Karpas-422 (cell line): Measurements from ENCODE around the gene SLC25A51. TPM values are rescaled to one million over a fixed set of nuclear protein-coding genes. Genes with fewer than 3 reads are reported as not detected.

ENCODE experiments used
- DNase-seq: peaks from one replicate; pipeline ENCODE4 v3.0.0-alpha.2; 2015
- H2AFZ ChIP-seq: fragments of 200-600 bp; sonication (generic); 2 replicates; pipeline ENCODE4 v1.6.1; 2014; ENCODE audit warnings: antibody characterized with exemption, low read length, mixed read lengths
- H3K27ac ChIP-seq: fragments of 200-600 bp; sonication (generic); 2 replicates; pipeline ENCODE4 v1.5.1; 2014; ENCODE audit warnings: mild to moderate bottlenecking, low read length, moderate library complexity
- H3K27me3 ChIP-seq: fragments of 200-600 bp; sonication (generic); 2 replicates; pipeline ENCODE4 v1.6.1; 2014; ENCODE audit warnings: low read length, mixed read lengths
- H3K36me3 ChIP-seq: fragments of 200-600 bp; sonication (generic); 2 replicates; pipeline ENCODE4 v1.6.1; 2014; ENCODE audit warnings: low read length, mixed read lengths; ENCODE audit not compliant: insufficient read depth
- H3K4me1 ChIP-seq: fragments of 200-600 bp; sonication (generic); 2 replicates; pipeline ENCODE4 v1.6.1; 2014; ENCODE audit warnings: mild to moderate bottlenecking, low read length, mixed read lengths
- H3K4me2 ChIP-seq: fragments of 200-600 bp; sonication (generic); 2 replicates; pipeline ENCODE4 v1.6.1; 2014; ENCODE audit warnings: low read length, low read depth, mild to moderate bottlenecking; ENCODE audit not compliant: poor library complexity, severe bottlenecking
- H3K4me3 ChIP-seq: fragments of 200-600 bp; sonication (generic); 2 replicates; pipeline ENCODE4 v1.5.1; 2014; ENCODE audit warnings: mild to moderate bottlenecking, antibody characterized with exemption, low read length, mixed read lengths
- H3K79me2 ChIP-seq: fragments of 200-600 bp; sonication (generic); 2 replicates; pipeline ENCODE4 v1.6.1; 2014; ENCODE audit warnings: mild to moderate bottlenecking, low read length, mixed read lengths
- H3K9ac ChIP-seq: fragments of 200-600 bp; sonication (generic); 2 replicates; pipeline ENCODE4 v1.6.0; 2014; ENCODE audit warnings: low read length
- H3K9me2 ChIP-seq: fragments of 200-600 bp; sonication (generic), shearing (Covaris generic); replicated peaks from 2 replicates; pipeline ENCODE4 v1.6.0; 2014; ENCODE audit warnings: mild to moderate bottlenecking, low read length, moderate library complexity; ENCODE audit not compliant: insufficient read depth
- H3K9me3 ChIP-seq: fragments of 300-700, 200-600 bp; sonication (generic); 2 replicates; pipeline ENCODE4 v1.6.1; 2014; ENCODE audit warnings: low read length, mixed read lengths
- H4K20me1 ChIP-seq: fragments of 200-600 bp; sonication (generic); 2 replicates; pipeline ENCODE4 v1.6.1; 2014; ENCODE audit warnings: mild to moderate bottlenecking, antibody characterized with exemption, low read length, low read depth; ENCODE audit not compliant: insufficient read depth
- total RNA-seq: library from RNA; depleted of rRNA; stranded (reverse); fragments of >200 nt; shearing (Covaris generic); gene quantifications from 2 replicates; pipeline ENCODE4 v1.2.3, GENCODE V29; 2014; ENCODE audit warnings: low replicate concordance

Gene SLC25A51
- total RNA-seq, 1 experiment from 2014 or later: 44.2 TPM

DNA sequence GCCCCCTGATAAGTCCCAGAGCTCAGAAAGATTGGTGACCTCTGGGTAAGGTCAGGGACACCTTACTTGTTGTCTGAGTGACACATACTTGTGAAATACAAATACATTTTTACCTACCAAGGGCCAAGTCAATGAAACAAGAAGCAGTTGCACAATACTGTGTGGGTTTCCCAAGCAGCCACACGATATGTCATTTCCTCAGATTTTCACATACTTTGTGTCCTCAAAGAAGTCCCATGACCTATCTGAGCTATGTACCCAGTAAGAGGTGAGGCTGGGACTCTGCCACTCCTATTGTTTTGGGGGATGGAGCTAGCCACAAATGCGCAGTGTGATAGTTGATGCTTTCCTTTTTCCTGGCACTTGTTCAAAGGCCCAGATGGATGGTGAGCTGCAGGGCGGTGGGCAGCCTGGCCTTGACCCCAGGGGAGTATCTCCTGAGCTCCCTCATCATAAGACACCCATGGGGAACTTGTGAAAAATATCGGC is 4.8 kb upstream of the SLC25A51 start:
- H3K79me2 ChIP-seq: no peaks in the 10 kb centered on the region; the same call in 1 of the 2 replicates
- no peaks in the 10 kb centered on the region for H3K9me3 ChIP-seq
- no peaks in the 10 kb centered on the region for H4K20me1 ChIP-seq
- H3K36me3 ChIP-seq: no peaks in the 10 kb centered on the region
- peaks cover 31% of the 10 kb centered on the region for H3K4me1 ChIP-seq
- H3K9ac ChIP-seq: no peak overlapping the region
- H3K9me2 ChIP-seq: no peaks in the 10 kb centered on the region
- H3K27me3 ChIP-seq: no peaks in the 10 kb centered on the region
- DNase-seq: no peak
- no peak overlapping the region for H3K4me3 ChIP-seq
- H2AFZ ChIP-seq: no peak overlapping the region
- no peak overlapping the region for H3K4me2 ChIP-seq
- no peak overlapping the region for H3K27ac ChIP-seq

DNA sequence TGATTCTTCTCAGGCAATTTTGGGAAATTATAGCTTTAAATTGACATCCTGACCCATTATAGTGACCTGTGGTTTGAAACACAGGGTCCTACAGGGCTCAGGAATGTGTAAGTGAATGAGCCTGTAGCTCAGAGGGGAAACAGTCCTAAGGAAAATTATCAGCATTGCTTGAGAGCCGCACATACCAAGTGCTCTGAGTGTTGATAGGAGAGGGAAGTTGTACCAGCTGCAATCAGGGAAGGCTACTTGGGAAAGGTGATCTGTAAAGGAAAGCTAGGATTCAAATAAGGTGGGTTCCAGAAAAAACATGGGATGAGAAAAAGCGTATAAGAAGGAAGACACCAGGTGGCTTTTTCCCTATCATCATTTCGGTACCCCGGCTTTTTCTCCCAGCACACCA is 4.4 kb upstream of the SLC25A51 start:
- H3K9me3 ChIP-seq: no peaks in the 10 kb centered on the region
- H3K4me3 ChIP-seq: no peak overlapping the region
- no peak overlapping the region for H3K4me2 ChIP-seq
- peaks cover 4% of the 10 kb centered on the region for H3K79me2 ChIP-seq
- no peak overlapping the region for H2AFZ ChIP-seq
- H4K20me1 ChIP-seq: no peaks in the 10 kb centered on the region; the same call in 1 of the 2 replicates
- no peak for DNase-seq
- H3K4me1 ChIP-seq: peaks cover 28% of the 10 kb centered on the region
- no peaks in the 10 kb centered on the region for H3K27me3 ChIP-seq
- H3K27ac ChIP-seq: no peak overlapping the region
- no peak overlapping the region for H3K9ac ChIP-seq
- H3K36me3 ChIP-seq: no peaks in the 10 kb centered on the region
- no peaks in the 10 kb centered on the region for H3K9me2 ChIP-seq

DNA sequence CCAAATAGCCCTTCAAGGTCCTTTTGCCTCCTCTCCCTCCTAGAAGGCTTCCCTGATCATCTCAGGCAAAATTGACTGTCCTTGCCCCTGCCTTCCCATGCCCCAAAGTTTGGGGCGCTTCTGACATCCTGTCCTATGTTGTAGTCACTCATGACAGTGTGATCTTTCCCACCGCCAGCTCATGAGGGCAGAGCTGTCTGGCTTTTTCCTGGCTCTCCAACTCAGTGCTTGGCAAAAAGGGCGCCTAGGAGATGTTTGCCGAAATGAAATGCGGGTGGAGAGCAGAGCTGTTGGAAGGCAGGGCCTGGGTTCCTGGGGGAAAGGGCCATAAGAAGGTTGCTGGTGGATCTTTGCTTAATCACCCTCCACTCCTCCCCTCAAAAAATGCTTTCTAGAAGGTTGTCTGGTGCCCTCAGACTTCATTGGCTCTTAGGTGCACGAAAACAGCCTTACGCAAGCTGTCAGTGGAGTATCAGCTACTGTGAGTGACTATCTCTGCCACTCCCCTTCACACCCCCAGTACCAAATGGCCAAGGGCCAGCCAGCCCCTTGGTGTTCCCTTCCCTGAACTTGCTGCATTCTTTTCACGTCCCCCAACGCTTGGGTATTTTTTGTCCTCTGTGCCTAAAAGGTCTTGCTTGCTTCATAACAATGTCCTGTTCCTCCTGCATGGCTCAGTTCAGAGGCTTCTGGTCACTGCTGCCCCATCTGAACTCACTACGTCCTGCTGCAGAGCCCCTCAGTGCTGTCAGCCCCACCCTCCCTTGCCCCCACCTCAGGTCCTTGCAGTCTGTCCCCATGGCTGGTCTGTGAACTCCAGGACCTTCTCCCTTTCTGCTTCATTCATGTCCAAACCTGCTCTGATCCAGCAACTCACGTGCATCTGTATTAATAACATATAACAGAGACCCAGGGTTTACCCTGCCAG is 2.6 kb upstream of the SLC25A51 start:
- no peaks in the 10 kb centered on the region for H3K36me3 ChIP-seq
- H4K20me1 ChIP-seq: no peaks in the 10 kb centered on the region; the same call in 1 of the 2 replicates
- no peak overlapping the region for H3K4me2 ChIP-seq
- H3K4me3 ChIP-seq: no peak overlapping the region
- peaks cover 28% of the 10 kb centered on the region for H3K4me1 ChIP-seq
- no peak for DNase-seq
- H2AFZ ChIP-seq: no peak overlapping the region
- peaks cover 22% of the 10 kb centered on the region for H3K79me2 ChIP-seq
- H3K9me2 ChIP-seq: no peaks in the 10 kb centered on the region
- H3K9ac ChIP-seq: no peak overlapping the region
- no peak overlapping the region for H3K27ac ChIP-seq
- no peaks in the 10 kb centered on the region for H3K9me3 ChIP-seq
- H3K27me3 ChIP-seq: no peaks in the 10 kb centered on the region

GRCh38 chr9:37905776-37906175 is 1.8 kb upstream of the SLC25A51 start:
- no peak overlapping the region for H3K4me2 ChIP-seq
- DNase-seq: no peak
- H3K36me3 ChIP-seq: 0 out of 2 replicates have a peak, but pooled peaks cover 3% of the 10 kb centered on the region

GRCh38 chr9:37905131-37905505 is 1.2 kb upstream of the SLC25A51 start:
- no peaks in the 10 kb centered on the region for H3K9me2 ChIP-seq
- H3K27me3 ChIP-seq: no peaks in the 10 kb centered on the region
- peaks cover 26% of the 10 kb centered on the region for H3K4me1 ChIP-seq
- H3K27ac ChIP-seq: no peak overlapping the region
- H4K20me1 ChIP-seq: no peaks in the 10 kb centered on the region; the same call in 1 of the 2 replicates
- peaks cover 36% of the 10 kb centered on the region for H3K79me2 ChIP-seq
- H2AFZ ChIP-seq: no peak overlapping the region
- 0 out of 2 replicates have a peak, but pooled peaks cover 3% of the 10 kb centered on the region for H3K36me3 ChIP-seq
- peak overlapping the region; percentile 79; the same call in 1 of the 2 replicates for H3K4me3 ChIP-seq
- H3K9me3 ChIP-seq: no peaks in the 10 kb centered on the region
- peak overlapping the region; percentile 88 for H3K9ac ChIP-seq
- DNase-seq: no peak
- peak overlapping the region; percentile 72 for H3K4me2 ChIP-seq

More at GRCh38 chr9:37905776-37906175, 1.8 kb upstream of the SLC25A51 start:
- Histone ChIP-seq H3K4me1 (peaks cover 26% of the 10 kb centered on the region), H3K79me2 (peaks cover 30% of the 10 kb centered on the region), H3K4me3 (no peak overlapping the region), H3K9me2 (no peaks in the 10 kb centered on the region), H2AFZ (no peak overlapping the region), H4K20me1 (no peaks in the 10 kb centered on the region; the same call in 1 of the 2 replicates), H3K9ac (no peak overlapping the region), H3K9me3 (no peaks in the 10 kb centered on the region), H3K27ac (no peak overlapping the region), H3K27me3 (no peaks in the 10 kb centered on the region)

DNA sequence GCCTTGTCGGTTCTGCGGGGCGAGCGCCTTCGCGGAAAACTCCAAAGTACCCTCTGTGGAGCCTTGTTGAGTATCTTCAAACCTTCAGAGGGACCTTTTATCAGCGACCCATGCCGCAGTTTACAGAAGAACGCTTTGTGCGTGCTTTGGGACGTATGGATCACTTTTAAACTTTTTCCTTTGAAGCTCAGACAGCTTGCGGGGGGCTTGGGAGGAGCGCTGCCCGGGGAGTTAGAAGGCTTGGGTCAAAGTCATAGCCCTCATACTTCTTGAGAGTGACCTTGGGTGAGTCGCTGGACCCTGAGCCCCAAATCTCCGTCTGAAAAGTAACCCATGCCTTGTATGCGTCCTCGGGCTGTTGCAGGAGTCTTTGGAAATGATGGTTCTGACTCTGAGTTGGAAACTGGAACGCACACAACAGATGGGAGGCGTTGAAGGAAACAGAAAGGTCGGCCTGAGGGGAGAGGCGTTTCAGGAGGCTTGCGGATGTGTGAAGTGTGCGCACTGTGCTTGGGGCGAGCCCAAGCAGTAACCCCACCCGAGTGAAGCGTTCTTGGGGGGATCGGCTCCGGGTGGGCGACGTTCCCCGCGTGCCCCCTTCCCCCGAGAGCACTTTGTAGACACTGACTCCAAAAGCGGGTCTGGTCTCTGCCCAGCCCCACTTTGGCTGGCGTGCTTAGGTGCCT is 661 bp upstream of the SLC25A51 start:
- no peak overlapping the region for H3K27ac ChIP-seq
- peak overlapping the region; percentile 72 for H3K4me2 ChIP-seq
- peak overlapping the region; percentile 40; the same call in 1 of the 2 replicates for H2AFZ ChIP-seq
- H3K4me3 ChIP-seq: peak overlapping the region; percentile 79
- H3K9me3 ChIP-seq: no peaks in the 10 kb centered on the region
- no peaks in the 10 kb centered on the region for H3K9me2 ChIP-seq
- no peak for DNase-seq
- no peaks in the 10 kb centered on the region; the same call in 1 of the 2 replicates for H4K20me1 ChIP-seq
- 0 out of 2 replicates have a peak, but pooled peaks cover 3% of the 10 kb centered on the region for H3K36me3 ChIP-seq
- peaks cover 26% of the 10 kb centered on the region for H3K4me1 ChIP-seq
- peak overlapping the region; percentile 88 for H3K9ac ChIP-seq
- peaks cover 36% of the 10 kb centered on the region for H3K79me2 ChIP-seq
- no peaks in the 10 kb centered on the region for H3K27me3 ChIP-seq

DNA sequence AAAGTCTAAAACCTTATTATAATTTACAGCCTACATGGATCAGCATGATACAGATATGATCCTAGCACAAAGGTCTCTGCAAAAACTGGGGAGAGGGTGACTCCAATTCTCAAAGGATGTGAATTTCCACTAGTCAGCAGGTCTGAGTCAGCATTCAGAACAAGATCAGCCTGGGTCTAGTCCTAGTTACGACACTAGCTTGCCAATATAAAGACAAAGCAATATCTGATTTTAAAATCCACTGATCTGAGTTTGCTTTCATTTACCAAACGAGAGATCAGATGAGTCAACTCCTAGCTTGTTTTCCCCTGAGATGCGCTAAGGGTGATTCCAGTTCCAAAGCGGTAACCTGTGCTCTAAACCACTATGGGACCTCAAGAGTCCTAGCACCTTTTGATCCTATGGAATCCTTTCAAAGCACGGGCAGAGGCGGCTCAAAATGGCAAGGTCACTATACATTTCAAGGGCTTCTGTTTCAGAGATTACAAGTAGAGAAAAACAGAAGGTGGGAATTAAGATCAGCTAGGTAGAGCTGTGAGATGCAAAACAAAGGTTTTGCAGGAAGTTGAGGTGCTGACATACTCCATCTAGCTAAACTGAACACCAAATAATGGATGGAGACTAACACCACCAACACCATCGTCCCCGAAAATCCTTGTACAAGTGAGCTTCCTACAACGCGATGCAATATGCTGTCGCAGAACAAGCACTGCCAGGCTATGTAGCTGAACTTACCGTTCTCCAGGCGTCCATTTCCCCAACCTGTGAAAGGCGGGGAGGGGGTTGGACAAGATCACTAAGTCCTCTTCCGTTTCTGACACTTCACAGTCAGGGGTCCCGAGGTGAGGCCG is 906 bp downstream of the SLC25A51 start:
- Histone ChIP-seq H3K36me3 (peaks cover 8% of the 10 kb centered on the region; the same call in 1 of the 2 replicates), H3K9me2 (no peaks in the 10 kb centered on the region), H3K27ac (peak overlapping the region; percentile 27; the same call in 1 of the 2 replicates), H4K20me1 (no peaks in the 10 kb centered on the region; the same call in 1 of the 2 replicates), H3K4me3 (peak overlapping the region; percentile 79), H3K9me3 (no peaks in the 10 kb centered on the region), H3K4me2 (peak overlapping the region; percentile 72), H3K27me3 (no peaks in the 10 kb centered on the region), H3K79me2 (peaks cover 40% of the 10 kb centered on the region), H3K4me1 (peaks cover 26% of the 10 kb centered on the region), H2AFZ (peak overlapping the region; percentile 42; the same call in 1 of the 2 replicates), H3K9ac (peak overlapping the region; percentile 88)
- peak; percentile 75 for DNase-seq
